Glomerular endothelial cell (primary cell): ENCODE results near the gene TRAFD1. TPM values are rescaled to one million over a fixed set of nuclear protein-coding genes. Genes with fewer than 3 reads are reported as not detected.
"Not testable (repeated sequence)": the region's sequence is repeated elsewhere in the genome, so short reads cannot be mapped to it uniquely, and the experiment has no call there.

Source experiments
- DNase-seq: peaks from one replicate; pipeline ENCODE4 v3.0.0-alpha.2; 2011; ENCODE audit warnings: low read depth, low spot score; ENCODE audit errors: extremely low read depth
- total RNA-seq: library from RNA; depleted of rRNA; stranded (reverse); fragments of >200 nt; gene quantifications from 2 replicates; pipeline ENCODE4 v1.2.3, GENCODE V29; 2015

The TRAFD1 gene
- total RNA-seq, 1 donor from 2014 or later, result 33.4 TPM

- DNase-seq, result not testable (repeated sequence)
Measured at GRCh38 chr12:112158461-112159145, 33.2 kb downstream of the TRAFD1 start.

- no peak for DNase-seq
Measured at GRCh38 chr12:112159146-112159541, 33.8 kb downstream of the TRAFD1 start.

- no peak for DNase-seq
Measured at GRCh38 chr12:112160611-112161010, 35.3 kb downstream of the TRAFD1 start.

- no peak for DNase-seq
Measured at GRCh38 chr12:112161711-112162110, 36.4 kb downstream of the TRAFD1 start.

- no peak for DNase-seq
Measured at GRCh38 chr12:112162241-112162790, 37.0 kb downstream of the TRAFD1 start.

- no peak for DNase-seq
Measured at GRCh38 chr12:112163056-112163455, 37.7 kb downstream of the TRAFD1 start.

- no peak for DNase-seq
Measured at GRCh38 chr12:112163471-112163991, 38.2 kb downstream of the TRAFD1 start.

GRCh38 chr12:112164011-112164660 is 38.8 kb downstream of the TRAFD1 start:
- no peak for DNase-seq

- no peak for DNase-seq
Measured at GRCh38 chr12:112165624-112166023, 40.3 kb downstream of the TRAFD1 start.

- DNase-seq, result no peak
Measured at GRCh38 chr12:112166051-112167015, 41.0 kb downstream of the TRAFD1 start.

GRCh38 chr12:112167031-112167461 is 41.7 kb downstream of the TRAFD1 start:
- DNase-seq, result no peak

GRCh38 chr12:112167718-112168525 is 42.6 kb downstream of the TRAFD1 start:
- DNase-seq, result no peak

- DNase-seq, result no peak
Measured at GRCh38 chr12:112168561-112168971, 43.2 kb downstream of the TRAFD1 start.

GRCh38 chr12:112169161-112169872 is 44.0 kb downstream of the TRAFD1 start:
- no peak for DNase-seq

GRCh38 chr12:112169966-112170365 is 44.6 kb downstream of the TRAFD1 start:
- DNase-seq, result no peak

- no peak for DNase-seq
Measured at GRCh38 chr12:112170376-112170775, 45.0 kb downstream of the TRAFD1 start.

- DNase-seq, result no peak
Measured at GRCh38 chr12:112170971-112171596, 45.7 kb downstream of the TRAFD1 start.

- no peak for DNase-seq
Measured at GRCh38 chr12:112172556-112173324, 47.4 kb downstream of the TRAFD1 start.
